A549 treated with Mapracorat at 1 μM for 4 hours (cell line): ENCODE results near the gene PEX3. TPM values are rescaled to one million over a fixed set of nuclear protein-coding genes. Genes with fewer than 3 reads are reported as not detected.

Experiments used
- total RNA-seq: library from RNA; stranded (reverse); fragments of 200-300 nt; extraction: Qiagen RNA extraction; gene quantifications from 5 replicates; pipeline ENCODE4 v1.2.3, GENCODE V29; 2022

The PEX3 gene
- 10.0 to 12.7 TPM (median 10.3 TPM) in 5 replicates for total RNA-seq

GRCh38 chr6:143450453-143451371 lies at the start of gene PEX3, which contains the start of gene ADAT2:
TSS of gene PEX3 (plus strand) at chr6:143450805. CDS start at chr6:143451043, 238 bp downstream.
TSS of gene ADAT2 (minus strand) at chr6:143450695. CDS start at chr6:143450658, 37 bp downstream.

GRCh38 chr6:143510991-143511891 lies 60.6 kb downstream of the PEX3 start, which contains the start of gene FUCA2:
TSS of gene FUCA2 (minus strand) at chr6:143511720. CDS start at chr6:143511634, 86 bp downstream.

Other genes starting within 250 kb of the PEX3 start
- 3.5 to 4.4 TPM (median 4.0 TPM) in 5 replicates for gene ADAT2, start 110 bp upstream of the PEX3 start, total RNA-seq
- gene FUCA2, start 60.9 kb downstream of the PEX3 start, total RNA-seq = 51.9 to 54.4 TPM (median 53.0 TPM) in 5 replicates
- gene PHACTR2, start 227.2 kb downstream of the PEX3 start, total RNA-seq = 3.4 to 4.2 TPM (median 3.6 TPM) in 5 replicates